IPS DF 19.7 (cell line): ENCODE results near the gene SHISA9.
A peak's percentile ranks its signal among the peaks of the same experiment; 100 is the strongest.

Experiments used
- DNase-seq: peaks from one replicate; pipeline ENCODE4 v3.0.0-alpha.2; 2013; ENCODE audit warnings: low read depth, low spot score

Gene SHISA9

DNA sequence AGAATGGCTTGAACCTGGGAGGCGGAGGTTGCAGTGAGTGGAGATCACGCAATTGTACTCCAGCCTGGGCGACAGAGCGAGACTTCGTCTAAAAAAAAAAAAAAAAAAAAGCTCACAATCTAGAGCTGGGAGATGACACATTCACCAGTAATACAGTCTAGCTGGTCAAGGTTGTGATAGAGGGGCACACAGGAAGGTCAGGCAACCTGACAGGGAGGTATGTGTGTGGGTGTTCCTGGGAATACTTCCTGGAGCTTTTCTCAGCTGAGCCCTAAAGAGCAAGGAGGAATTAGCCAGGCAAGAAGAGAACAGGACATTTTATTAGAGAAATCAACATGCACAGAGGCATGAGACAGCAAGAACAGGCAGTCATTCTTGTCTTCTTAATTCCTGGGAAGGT lies 216.7 kb downstream of the SHISA9 start:
- DNase-seq, result no peak

DNA sequence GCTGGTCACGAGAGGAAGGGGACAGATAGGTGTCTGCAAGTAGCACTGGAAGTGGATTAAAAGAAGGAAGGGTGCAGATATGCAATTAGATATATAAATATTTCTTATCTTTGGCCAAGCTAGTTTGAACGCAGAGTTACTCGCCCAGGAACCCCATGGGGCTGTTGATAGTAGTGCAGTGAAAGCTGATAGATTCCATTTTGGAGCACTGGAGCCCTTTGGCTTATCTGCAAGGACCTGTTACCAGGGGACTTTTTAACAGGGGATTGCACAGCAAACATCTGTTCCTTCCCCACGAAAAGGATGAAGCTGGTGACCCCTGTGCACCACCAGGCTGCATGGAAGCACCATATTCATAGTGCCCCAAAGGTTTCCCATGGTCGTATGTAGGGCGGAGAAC lies 218.7 kb downstream of the SHISA9 start:
- DNase-seq, result no peak

DNA sequence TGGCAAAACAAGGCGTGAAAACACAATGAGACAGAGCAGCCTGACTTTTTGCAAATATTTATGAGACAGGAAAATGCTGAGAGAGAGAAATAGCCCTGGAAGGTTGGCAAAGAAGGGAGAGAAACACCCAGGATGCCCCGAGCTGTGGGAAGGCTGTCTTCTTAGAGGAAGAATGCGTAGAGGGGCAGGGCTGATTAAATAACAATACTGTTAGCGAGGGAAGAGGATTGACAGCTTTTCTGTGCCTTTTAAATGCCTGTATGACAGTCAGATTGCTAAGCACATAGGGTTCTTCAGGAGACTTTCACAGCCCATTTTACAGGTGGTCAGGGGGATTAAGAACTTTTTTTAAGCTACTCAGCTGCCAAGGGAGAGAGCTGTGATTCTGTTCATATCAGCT lies 219.2 kb downstream of the SHISA9 start:
- DNase-seq, result no peak

DNA sequence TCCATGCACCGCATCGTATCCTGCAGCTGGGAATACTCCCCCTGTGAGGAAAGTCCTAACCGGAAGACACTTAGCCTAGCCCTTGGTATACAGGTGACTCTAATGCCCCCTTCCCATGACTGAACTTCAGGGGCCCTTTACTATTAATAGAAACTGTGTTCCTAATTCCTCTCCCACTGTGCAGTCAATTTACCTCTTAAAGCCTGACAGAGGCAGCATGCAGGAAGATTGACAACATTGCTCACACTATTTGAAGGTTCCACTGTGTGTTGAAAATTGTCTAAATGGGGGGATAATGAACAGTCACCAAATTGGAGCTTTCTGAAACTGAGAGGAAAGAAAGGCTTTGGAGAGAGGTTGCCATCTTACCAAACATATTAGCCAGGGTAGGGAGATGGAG lies 222.6 kb downstream of the SHISA9 start:
- DNase-seq, result no peak

DNA sequence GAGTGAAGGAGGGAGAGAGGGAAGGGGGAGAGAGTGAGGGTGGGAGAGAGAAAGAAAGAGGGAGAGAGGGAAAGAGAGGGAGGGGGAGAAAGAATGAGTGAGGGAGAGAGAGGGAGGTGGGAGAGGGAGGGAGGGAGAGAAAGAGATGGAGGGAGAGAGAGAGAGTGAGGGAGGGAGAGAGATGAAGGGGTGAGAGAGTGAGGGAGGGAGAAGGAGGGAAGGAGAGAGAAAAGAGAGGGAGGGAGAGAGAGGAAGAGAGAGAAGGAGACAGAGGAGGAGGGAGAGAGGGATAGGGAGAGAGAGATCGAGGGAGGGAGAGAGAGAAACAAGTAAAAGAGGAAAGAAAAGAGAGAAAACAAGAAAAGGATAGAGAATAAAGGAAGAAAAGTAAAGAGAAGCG lies 225.7 kb downstream of the SHISA9 start:
- no peak for DNase-seq

DNA sequence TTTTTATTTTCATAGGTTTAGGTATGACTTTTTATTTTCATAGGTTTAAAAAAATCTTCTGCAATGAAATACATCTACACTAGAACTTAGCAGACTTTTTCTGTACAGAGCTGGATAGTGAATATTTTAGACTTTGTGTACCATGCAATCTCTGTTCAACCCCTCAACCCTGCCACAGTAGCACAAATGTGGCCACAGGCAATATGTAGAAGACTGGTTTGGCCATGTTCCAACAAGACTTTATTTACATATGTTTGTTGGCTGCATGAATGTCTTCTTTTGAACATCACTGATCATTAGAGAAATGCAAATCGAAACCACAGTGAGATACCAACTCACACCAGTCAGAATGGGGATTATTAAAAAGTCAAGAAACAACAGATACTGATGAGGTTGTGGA lies 229.2 kb downstream of the SHISA9 start:
- no peak for DNase-seq

DNA sequence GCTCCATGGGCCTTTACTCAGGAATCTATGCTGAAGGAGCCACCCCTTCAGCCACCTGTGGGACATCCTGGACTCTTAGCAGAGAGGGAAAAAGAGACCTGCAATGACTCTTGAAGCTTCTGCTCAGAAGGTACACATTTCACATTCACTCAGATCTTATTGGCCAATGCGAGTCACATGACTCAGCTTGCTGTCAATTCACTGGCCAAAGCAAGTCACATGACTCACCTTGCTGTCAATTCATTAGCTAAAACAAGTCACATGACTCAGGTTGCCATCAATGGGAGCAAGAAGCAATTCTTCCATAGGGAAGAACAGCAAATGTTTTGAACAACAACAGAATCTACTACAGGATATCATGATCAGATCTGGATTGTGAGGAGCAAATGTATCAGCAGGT lies 233.4 kb downstream of the SHISA9 start:
- DNase-seq, result no peak

DNA sequence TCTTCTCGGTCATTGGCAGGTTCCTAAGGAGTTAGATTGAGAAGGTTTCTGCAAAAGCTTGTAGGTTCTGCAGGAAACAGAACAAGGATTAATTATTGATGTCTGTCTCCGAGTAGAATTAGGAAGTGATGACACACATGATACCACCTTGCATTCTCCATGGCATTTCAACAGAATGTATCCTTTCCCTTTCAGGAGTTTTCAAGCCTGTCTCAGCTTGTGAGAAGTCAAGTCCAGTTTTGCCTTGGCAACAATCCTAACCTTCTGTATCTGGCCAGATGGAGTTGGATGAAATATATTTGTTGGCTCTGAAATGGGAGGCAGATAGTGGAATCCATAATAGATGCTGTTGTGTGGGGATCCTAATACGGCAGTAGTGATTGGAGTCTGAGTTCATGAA lies 235.5 kb downstream of the SHISA9 start:
- no peak for DNase-seq

DNA sequence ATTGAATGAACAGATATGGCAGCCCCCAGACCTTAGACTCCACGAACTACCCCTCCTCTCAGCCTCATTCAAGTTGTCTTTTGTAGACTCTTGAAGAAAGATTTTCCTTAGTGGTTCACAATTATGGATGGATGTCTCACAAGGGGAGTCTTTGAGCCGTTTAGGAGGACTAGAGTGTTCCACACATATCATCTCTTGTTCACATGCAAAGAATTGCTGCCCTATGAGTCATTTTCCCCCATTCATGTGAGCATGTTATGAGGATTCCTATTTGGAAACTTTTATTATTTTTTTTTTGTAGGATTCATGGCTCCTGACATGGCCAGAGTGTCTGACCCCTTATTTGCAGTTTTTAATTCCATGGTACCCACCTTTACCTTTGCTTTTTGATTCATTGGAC lies 237.1 kb downstream of the SHISA9 start:
- DNase-seq, result no peak

DNA sequence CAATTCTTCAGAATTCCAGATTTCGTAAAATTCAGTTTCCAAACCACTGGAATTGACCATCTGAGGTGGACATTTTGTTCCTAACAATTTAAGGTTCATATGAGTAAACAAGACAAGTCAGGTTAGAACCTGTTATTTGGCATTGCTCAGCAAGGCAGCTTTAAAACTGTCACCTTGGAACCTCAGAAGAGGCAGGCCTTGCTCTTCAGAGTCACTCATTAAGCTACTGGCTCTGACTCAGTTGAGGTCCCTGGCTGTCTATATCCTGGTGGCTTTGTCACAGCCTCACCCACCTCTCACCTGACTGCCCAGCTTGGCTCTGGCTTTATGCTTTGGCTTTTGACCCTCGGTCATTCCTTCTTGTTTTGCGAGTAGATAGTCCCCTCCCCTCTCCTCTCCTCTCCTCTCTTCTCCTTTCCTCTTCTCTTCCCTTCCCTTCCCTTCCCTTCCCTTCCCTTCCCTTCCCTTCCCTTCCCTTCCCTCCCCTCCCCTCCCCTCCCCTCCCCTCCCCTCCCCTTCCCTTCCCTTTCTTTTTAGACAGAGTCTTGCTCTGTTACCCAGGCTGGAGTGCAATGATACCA lies 238.4 kb downstream of the SHISA9 start:
- no peak for DNase-seq

DNA sequence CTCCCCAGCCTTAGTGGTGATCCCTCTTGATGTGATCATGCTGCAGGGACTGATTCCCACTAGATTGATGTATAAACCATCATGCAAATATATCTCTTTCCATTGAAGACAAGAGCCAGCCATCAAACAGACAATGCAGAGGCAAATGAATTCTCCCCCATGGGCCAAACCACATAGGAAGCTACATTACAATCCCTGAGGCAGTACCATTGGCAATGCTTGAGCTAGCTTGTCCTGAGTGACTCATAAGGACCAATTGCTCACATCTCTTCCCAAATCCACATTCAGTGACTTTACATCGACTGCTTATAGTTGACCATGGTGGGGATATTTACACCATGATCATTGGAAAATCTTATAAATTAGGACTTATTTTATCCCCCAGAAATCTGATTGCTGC lies 242.2 kb downstream of the SHISA9 start:
- DNase-seq, result no peak

DNA sequence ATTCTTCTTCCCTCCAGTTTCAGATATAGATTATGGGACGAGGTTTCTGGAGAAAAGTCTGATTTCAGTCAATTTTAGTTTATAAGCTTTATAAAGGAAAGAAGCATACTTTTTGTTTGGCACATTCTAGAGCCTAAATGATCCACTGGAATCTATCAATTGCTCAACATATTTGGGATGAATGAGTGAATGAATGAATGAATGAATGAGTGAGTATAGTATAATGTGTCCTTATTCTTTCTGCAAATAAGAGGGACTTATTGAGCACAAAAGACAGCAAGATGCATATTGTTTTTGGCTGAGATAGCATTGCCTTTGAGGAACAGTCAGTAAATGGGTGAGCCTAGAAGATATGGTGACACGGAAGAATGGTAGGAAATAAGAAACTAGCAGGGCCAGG lies 245.4 kb downstream of the SHISA9 start:
- no peak for DNase-seq

DNA sequence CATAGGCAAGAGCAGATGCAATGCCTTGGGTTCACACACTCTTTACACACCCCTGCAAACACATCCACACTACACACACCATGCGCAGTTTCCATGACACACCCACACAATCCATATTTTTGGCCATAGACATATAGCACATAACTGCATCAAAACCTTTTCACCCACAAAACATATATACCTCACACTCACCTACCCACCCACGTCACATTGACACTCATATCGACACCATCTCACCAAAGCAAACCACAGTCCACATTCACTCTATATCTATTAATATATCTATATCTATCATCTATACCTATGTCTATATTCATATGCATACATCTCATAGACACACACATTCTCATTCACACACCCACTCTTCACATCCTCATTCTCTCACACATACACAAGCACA lies 246.9 kb downstream of the SHISA9 start:
- no peak for DNase-seq

DNA sequence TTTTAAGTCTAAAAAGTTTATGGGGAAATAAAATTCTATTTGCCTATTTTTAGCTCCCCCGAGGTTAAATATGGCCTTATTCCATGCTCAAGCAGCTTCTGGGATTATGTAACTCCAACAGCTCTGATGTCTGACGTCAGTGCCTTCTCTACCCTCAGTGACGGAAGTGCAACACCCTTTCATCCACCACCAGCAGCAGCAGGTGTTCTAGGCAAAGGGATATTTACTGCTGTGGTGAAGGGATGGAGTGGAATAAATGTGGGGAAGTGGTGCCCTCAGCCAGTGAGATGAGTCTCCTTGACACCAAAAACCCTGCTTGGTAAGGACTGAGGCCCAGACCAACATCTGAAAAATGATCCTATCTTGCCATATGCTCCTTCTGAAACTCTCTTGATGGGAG lies 247.4 kb downstream of the SHISA9 start:
- DNase-seq, result no peak

DNA sequence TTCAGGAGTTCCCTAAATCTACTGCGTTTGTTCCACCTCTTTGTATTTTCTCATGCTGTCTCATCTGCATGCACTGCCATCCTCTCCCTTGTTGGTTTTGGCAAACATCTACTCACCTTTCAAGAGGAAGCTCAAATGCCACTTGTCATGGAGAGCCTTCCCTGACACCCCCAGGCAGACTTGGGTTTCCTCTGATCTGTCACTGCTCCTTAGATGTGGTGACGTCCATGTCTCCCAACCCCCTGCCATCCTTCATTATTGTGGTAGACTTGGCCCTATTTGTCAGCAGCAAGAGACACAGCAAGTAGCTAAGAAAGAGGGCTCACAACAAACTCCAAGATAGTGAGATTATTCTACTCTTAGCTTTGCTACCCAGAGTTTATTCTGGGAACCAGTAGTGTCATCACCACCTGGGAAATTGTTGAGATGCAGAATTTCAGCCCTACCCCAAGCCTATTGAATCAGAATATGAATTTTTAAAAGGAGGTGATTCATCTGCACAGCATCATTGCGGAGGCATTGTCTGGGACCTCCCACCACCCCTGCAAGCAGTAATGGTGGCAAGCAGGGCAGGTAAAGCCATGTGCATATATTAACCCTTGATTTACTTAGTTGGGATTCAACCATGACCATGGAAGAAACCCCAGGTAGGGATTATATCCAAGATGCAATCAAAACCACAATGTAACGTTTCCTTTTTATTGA lies 248.9 kb downstream of the SHISA9 start:
- DNase-seq, result no peak

DNA sequence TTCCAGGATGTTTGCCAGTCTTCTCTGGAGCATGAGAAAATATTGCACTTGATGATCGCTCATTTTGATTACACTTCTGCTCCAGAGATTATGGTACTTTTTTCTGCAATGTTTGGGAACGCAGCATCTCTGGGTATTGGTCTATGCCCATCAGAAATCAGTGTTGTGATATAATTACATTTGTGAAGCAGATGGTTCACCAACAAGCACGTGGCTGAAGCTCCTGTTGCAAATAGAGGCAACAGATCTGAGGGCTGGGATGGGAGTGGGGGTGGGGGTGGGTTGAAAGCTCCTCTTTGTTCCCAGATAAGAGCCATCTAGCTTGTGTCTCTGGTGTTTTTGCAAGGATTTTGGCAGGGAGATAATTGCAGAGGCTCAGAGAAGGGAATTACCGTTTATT lies 252.3 kb downstream of the SHISA9 start:
- no peak for DNase-seq

DNA sequence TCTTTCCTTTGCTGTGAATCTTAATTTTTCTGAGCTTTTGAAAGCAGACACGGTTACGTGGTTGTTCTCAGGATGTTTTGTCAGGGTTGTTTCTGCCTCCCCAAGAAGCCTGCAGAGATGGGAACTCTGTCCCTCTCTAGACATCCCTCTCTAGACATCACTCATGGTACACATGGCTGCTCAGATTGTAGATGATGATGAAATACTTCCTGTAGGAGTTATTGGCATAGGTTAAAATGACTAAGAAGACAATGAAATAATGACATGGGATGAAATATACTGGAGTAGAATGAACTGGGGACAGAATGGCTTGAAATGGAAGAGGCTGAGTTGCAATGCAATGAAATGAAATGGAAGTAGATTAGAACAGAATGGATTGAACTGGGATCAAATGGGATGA lies 253.4 kb downstream of the SHISA9 start:
- DNase-seq, result no peak

DNA sequence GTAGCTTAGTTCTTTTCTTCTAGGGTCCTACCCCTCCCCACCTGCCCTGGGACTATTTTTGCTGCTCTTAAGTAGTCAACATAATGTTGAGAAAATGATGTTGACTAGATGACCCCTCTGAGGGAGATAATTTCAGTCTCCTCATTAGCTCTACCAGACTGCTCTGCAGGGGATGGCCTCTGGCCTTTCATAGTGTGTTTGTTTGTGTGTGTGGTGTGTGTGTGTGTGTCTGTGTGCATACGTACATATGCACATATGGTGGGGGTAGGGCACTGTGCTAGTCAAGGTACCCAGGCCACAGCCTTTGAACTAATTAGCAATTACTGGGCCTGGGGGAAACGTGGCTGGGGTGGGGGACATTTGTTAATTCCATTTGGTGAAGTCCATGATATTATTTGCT lies 254.0 kb downstream of the SHISA9 start:
- no peak for DNase-seq

DNA sequence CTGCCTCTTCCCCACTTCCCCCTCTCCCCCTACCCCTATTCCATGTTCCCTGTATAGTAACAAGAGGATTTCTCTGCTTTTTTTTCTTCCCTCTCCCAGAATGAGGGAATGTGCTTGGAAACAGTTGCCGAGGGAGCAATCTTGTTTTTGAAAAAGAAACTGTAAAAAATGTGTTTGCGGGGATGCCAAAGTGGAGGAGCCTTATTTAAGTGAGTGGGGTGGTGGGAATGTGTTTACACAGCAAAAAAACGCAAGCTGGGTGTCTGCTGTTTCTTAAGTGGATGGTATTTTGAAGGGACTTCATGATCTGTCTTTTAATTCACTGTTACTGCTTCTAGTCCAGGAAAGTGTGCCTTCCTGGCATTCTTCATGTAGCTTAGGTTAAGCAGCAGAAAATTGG lies 254.4 kb downstream of the SHISA9 start:
- no peak for DNase-seq

DNA sequence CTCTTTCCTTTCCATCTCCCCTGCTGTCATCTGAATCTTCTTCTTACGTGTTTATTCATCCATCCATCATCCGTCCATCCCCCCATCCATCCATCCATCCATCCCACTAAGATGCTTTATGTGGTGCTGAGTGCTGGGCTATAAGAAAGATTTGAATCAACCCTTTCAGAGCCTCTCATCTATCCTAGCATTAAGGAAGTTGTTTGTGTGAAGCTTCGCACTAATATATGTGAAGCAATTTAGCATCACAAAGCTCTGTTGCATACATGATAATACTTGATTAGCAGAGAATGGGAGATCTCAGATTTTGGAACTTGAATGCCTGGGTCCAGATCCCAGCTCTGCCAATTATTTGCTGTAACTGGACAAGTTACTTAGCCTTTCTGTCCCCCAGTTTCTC lies 255.7 kb downstream of the SHISA9 start:
- DNase-seq, result no peak

DNA sequence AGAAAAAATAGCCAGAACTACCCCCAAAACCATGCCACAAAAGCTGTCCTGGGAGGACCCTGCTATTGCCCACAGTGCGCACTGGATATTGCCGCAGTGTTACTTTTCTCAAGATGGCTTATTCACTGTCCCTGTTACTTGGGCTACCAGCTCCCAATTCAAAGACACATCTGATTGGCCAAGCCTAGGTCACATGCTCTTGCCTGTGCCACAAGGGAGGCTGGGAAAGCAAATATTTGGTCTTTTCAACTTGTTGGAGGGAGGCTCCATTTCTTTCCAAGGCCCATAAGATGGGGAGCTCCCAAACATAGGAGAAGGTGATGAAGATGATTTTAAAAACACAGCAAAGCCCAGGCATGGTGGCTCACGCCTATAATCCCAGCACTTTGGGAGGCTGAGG lies 257.0 kb downstream of the SHISA9 start:
- DNase-seq, result no peak

DNA sequence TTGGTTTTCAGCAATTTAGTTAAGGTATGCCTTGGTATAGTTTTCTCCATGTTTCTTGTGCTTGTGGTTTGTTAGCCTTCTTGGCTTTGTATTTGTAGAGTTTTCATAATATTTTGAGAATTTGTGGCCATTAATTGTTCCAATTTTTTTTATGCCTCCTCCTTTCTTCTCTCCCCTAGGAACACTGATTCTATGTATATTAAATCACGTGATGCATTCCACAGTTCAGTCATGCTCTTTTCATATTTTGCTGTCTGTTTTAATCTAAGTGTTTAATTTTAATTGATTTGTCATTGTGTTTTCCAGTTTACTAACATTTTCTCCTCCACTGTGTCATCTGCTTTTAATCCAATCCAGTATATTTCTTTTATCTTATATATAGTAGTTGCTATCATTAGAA lies 263.6 kb downstream of the SHISA9 start:
- DNase-seq, result no peak

DNA sequence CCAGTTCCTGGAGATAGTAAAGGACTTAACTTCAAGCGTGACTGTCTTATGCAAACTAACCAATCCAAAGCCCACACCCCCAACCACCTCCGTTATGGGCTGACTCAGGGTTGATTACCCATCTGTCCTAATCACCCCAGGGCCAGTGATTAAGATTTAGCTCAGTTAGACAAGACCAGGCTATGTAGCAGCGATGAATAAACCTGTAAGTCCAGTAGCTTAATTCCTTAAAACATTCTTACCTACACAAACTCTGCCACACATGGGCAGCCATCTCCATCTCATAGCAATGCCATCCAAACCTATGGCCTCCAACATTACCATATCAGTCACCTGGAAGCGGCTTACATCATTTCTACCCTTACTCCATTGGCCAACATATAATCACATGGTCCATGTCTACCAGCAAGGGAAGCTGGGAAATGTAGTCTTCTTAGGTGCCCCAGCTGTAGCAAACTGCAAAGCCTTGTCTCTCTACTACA lies 266.7 kb downstream of the SHISA9 start:
- peak; percentile 77 for DNase-seq

DNA sequence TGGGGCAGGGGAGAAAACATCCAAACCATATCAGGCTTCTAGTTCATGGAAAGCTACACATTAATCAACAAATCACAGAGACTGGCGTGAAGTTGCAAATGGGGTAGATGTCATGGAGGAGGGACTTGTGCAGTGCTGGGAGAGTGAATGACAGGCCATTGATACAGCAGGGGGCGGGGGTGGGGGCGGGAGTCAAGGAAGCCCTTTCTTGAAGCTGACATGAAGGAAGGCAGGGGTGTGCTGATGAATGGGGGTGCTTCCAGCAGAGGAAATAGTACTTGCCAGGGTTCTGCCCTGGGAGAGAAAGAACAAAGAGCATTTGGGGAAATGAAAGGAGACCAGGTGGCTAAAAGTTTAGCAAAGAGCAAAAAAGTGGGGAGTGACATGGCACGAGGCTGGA lies 269.9 kb downstream of the SHISA9 start:
- no peak for DNase-seq
